ENCODE data around the gene CCR6. TPM values are rescaled to one million over a fixed set of nuclear protein-coding genes. Genes with fewer than 3 reads are reported as not detected.
"Not testable (repeated sequence)": the region's sequence is repeated elsewhere in the genome, so short reads cannot be mapped to it uniquely, and the experiment has no call there.

CCR6 gene
- total RNA-seq, 2 donors from 2014 or later = not detected

DNA sequence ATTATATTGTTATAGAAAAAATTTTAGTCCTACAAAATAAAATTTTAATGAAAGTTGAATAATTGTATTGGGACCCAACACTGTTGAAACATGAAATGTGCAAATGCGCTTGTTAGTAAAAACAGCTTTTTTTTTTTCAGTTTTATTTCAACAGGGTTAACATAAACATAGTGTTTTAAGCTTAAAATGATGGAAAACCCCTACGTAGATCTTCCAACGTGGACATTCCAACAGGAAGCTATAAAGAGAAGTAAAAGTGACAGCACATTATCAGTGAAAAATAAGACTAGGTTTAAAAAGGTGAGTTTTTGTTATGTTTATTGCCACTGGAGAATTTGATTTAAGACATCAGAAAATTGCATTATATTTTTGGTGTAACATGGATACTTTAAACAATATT lies 41.4 kb downstream of the CCR6 start:
- Mint-ChIP-seq H3K27me3 (ENCODE audit: insufficient read depth) (no peaks in the 10 kb centered on the region), H3K27ac (no peak overlapping the region)
- no peak overlapping the region for H3K27ac ChIP-seq (ENCODE audit: low read depth, low read length)

DNA sequence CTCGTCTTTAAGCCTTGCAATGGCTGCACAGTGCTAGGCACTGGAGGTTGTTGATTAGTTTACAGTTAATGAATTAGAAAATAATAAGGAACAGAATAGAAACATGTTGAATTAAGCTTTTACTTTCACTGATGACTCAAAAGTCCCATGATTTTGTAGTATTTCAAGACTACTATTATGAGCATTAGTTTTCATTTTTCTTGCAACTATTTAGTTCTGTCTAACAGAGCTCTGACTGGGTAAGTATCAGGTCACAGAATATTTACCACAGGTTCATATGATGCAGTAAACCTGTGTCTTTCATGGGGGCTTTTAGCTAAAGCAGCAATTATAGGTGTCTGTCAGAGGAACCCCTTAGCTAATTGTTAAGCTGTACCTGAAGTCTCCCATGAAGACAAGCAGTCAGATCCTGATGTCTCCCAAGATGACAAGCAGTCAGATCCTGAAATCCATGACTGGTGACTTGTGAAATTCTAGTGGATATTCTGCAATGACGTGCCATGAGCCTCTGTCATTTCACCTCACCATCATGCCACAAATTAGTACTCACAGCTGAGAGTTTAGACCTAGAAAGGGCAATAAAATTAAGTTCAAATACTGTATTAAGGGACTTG lies 43.1 kb downstream of the CCR6 start:
- TF ChIP-seq, protein P1, sequence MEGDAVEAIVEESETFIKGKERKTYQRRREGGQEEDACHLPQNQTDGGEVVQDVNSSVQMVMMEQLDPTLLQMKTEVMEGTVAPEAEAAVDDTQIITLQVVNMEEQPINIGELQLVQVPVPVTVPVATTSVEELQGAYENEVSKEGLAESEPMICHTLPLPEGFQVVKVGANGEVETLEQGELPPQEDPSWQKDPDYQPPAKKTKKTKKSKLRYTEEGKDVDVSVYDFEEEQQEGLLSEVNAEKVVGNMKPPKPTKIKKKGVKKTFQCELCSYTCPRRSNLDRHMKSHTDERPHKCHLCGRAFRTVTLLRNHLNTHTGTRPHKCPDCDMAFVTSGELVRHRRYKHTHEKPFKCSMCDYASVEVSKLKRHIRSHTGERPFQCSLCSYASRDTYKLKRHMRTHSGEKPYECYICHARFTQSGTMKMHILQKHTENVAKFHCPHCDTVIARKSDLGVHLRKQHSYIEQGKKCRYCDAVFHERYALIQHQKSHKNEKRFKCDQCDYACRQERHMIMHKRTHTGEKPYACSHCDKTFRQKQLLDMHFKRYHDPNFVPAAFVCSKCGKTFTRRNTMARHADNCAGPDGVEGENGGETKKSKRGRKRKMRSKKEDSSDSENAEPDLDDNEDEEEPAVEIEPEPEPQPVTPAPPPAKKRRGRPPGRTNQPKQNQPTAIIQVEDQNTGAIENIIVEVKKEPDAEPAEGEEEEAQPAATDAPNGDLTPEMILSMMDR (conservative IDR thresholded peaks at IDR 0.05) = no peak
- Histone ChIP-seq H3K4me3 (ENCODE audit: low read length) (no peak overlapping the region), H3K27ac (ENCODE audit: low read depth, low read length) (no peak overlapping the region), H3K9me3 (ENCODE audit: control insufficient read depth, low read length) (no peaks in the 10 kb centered on the region), H3K4me1 (ENCODE audit: control insufficient read depth, insufficient read depth, low read length) (no peaks in the 10 kb centered on the region), H3K9ac (ENCODE audit: extremely low read depth, low read length, poor library complexity, severe bottlenecking) (no peak overlapping the region), H3K27me3 (ENCODE audit: control insufficient read depth, insufficient read depth, low read length, poor library complexity, severe bottlenecking) (no peaks in the 10 kb centered on the region), H3K36me3 (ENCODE audit: control insufficient read depth, insufficient read depth, low read length) (no peaks in the 10 kb centered on the region)
- no peak for DNase-seq
- Mint-ChIP-seq H3K27me3 (ENCODE audit: insufficient read depth) (no peaks in the 10 kb centered on the region), H3K27ac (no peak overlapping the region), H3K36me3 (ENCODE audit: low read depth) (no peaks in the 10 kb centered on the region), H3K4me3 (no peak overlapping the region), H3K9me3 (no peaks in the 10 kb centered on the region), H3K4me1 (peaks cover 25% of the 10 kb centered on the region)
- 76% methylated on average over 2 of the region's 2 CpGs; no CpG with 5 or more reads in 1 of the 2 experiments for WGBS, 2 experiments (ENCODE audit: insufficient coverage in 1 of 2, insufficient read length in 1 of 2)

More for the DNA sequence above, 41.4 kb downstream of the CCR6 start:
- no peaks in the 10 kb centered on the region for H3K9me3 ChIP-seq (ENCODE audit: control insufficient read depth, low read length)
- H3K27me3 ChIP-seq (ENCODE audit: control insufficient read depth, insufficient read depth, low read length, poor library complexity, severe bottlenecking) = no peaks in the 10 kb centered on the region
- Mint-ChIP-seq H3K9me3 (no peaks in the 10 kb centered on the region), H3K4me1 (peaks cover 25% of the 10 kb centered on the region), H3K4me3 (no peak overlapping the region), H3K36me3 (ENCODE audit: low read depth) (no peaks in the 10 kb centered on the region)
- H3K4me1 ChIP-seq (ENCODE audit: control insufficient read depth, insufficient read depth, low read length) = no peaks in the 10 kb centered on the region
- H3K36me3 ChIP-seq (ENCODE audit: control insufficient read depth, insufficient read depth, low read length) = no peaks in the 10 kb centered on the region
- no peak for DNase-seq
- 74 to 89% methylated on average over 3 of the region's 3 CpGs for WGBS, 2 experiments (ENCODE audit: insufficient coverage in 1 of 2, insufficient read length in 1 of 2)
- H3K9ac ChIP-seq (ENCODE audit: extremely low read depth, low read length, poor library complexity, severe bottlenecking) = no peak overlapping the region
- H3K4me3 ChIP-seq (ENCODE audit: low read length) = no peak overlapping the region
- TF ChIP-seq, protein P1 (conservative IDR thresholded peaks at IDR 0.05) = no peak

DNA sequence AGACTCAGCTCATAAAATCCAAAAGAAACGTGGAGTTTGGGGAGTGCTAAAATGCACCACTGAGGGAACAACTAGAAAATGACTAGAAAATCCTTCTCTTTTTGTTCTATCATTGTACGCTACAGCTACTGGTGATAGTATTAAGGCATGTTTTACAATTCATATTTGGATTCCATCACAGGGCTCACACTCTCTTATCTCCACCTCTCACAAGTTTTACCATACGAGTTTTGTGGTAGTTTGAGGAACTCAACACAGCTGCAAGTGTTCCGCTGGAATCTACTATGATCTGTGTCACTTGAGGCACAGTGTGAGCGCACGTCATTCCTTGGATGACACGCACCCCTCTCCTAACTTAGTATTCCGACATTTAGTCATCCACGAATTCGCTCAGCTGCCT lies 44.8 kb downstream of the CCR6 start:
- not testable (repeated sequence) for H3K4me1 ChIP-seq (ENCODE audit: control insufficient read depth, insufficient read depth, low read length); H3K9ac ChIP-seq (ENCODE audit: extremely low read depth, low read length, poor library complexity, severe bottlenecking); H3K27ac ChIP-seq (ENCODE audit: low read depth, low read length); H3K4me3 Mint-ChIP-seq; H3K36me3 Mint-ChIP-seq (ENCODE audit: low read depth); H3K36me3 ChIP-seq (ENCODE audit: control insufficient read depth, insufficient read depth, low read length); H3K9me3 Mint-ChIP-seq; H3K27me3 ChIP-seq (ENCODE audit: control insufficient read depth, insufficient read depth, low read length, poor library complexity, severe bottlenecking); H3K9me3 ChIP-seq (ENCODE audit: control insufficient read depth, low read length); DNase-seq; H3K4me3 ChIP-seq (ENCODE audit: low read length); H3K27me3 Mint-ChIP-seq (ENCODE audit: insufficient read depth); H3K27ac Mint-ChIP-seq
- no CpG with 5 or more reads among the region's 10 CpGs for WGBS, 2 experiments (ENCODE audit: insufficient coverage in 1 of 2, insufficient read length in 1 of 2)
- H3K4me1 Mint-ChIP-seq = peaks cover 18% of the 10 kb centered on the region

DNA sequence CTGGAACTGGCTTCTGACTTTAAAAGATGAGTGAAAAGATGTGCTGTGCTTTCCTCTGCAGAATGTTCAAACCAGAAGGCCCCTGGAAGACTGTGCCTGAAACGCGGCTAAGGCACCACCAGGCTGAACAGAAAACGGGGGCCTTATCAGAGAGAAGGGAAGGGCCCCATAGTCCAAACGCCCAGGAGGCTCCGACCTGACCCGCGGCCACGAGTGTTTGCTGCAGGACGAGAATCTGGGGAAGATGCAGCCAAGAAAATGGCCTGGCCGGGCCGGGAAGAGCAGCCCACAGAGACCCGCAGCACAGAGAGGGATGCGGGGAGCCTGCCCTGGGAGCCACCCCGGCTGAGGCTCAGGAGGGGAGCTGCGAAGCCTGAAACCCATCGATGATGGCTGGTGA lies 45.4 kb downstream of the CCR6 start:
- not testable (repeated sequence) for DNase-seq; H3K27ac ChIP-seq (ENCODE audit: low read depth, low read length); H3K9me3 Mint-ChIP-seq; H3K27me3 Mint-ChIP-seq (ENCODE audit: insufficient read depth); H3K36me3 ChIP-seq (ENCODE audit: control insufficient read depth, insufficient read depth, low read length); H3K4me3 Mint-ChIP-seq; H3K27me3 ChIP-seq (ENCODE audit: control insufficient read depth, insufficient read depth, low read length, poor library complexity, severe bottlenecking); H3K36me3 Mint-ChIP-seq (ENCODE audit: low read depth); H3K27ac Mint-ChIP-seq; H3K4me1 ChIP-seq (ENCODE audit: control insufficient read depth, insufficient read depth, low read length); H3K9ac ChIP-seq (ENCODE audit: extremely low read depth, low read length, poor library complexity, severe bottlenecking); H3K4me3 ChIP-seq (ENCODE audit: low read length); H3K9me3 ChIP-seq (ENCODE audit: control insufficient read depth, low read length)
- 87 to 97% methylated on average over 5 to 8 of the region's 16 CpGs for WGBS, 2 experiments (ENCODE audit: insufficient coverage in 1 of 2, insufficient read length in 1 of 2)
- H3K4me1 Mint-ChIP-seq = peaks cover 12% of the 10 kb centered on the region

DNA sequence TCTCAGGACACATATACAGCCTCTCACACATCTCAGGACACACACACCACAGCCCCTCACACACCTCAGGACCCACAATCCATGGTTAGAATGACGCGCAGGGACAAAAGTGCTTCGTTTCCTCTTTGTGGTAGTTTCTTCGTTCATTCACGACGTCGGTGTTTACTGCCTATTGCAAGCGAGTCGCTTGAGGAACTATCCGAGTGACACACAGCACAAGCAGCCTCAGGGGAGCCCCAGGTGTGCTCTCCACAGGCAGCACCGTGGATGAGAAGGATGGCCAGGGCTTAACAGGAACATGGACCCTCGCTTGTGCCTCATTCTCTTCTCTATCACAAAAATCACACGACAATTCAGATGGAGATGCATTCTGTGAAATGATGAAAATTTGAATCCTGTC lies 47.0 kb downstream of the CCR6 start:
- H3K4me3 ChIP-seq (ENCODE audit: low read length); H3K27ac ChIP-seq (ENCODE audit: low read depth, low read length); H3K9ac ChIP-seq (ENCODE audit: extremely low read depth, low read length, poor library complexity, severe bottlenecking); H3K4me1 ChIP-seq (ENCODE audit: control insufficient read depth, insufficient read depth, low read length); H3K9me3 ChIP-seq (ENCODE audit: control insufficient read depth, low read length); H3K36me3 ChIP-seq (ENCODE audit: control insufficient read depth, insufficient read depth, low read length); H3K27me3 Mint-ChIP-seq (ENCODE audit: insufficient read depth); H3K36me3 Mint-ChIP-seq (ENCODE audit: low read depth); DNase-seq; H3K27me3 ChIP-seq (ENCODE audit: control insufficient read depth, insufficient read depth, low read length, poor library complexity, severe bottlenecking); H3K9me3 Mint-ChIP-seq; H3K4me3 Mint-ChIP-seq; H3K4me1 Mint-ChIP-seq: not testable (repeated sequence)
- H3K27ac Mint-ChIP-seq = peak overlapping the region; percentile 2
- 100% methylated on average over 1 of the region's 13 CpGs; no CpG with 5 or more reads in 1 of the 2 experiments for WGBS, 2 experiments (ENCODE audit: insufficient coverage in 1 of 2, insufficient read length in 1 of 2)

DNA sequence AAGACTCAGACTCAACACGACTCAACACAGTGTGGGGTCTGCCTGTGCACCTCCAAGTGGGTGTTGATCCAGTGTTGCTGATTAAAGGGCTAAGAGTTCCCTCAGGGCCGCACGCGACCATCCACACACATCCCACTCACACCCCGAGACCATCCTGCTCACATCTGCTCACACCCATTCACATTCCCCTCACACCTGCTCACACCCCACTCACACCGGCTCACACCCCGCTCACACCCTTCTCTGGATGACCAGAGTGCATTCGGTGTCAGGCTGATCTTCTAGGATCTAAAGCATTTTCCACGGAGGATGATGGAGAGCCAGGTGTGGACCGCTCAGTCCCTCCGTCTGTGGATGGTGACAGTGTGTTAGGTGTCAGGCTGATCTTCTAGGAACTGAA lies 48.4 kb downstream of the CCR6 start:
- H3K9me3 ChIP-seq (ENCODE audit: control insufficient read depth, low read length); H3K27me3 ChIP-seq (ENCODE audit: control insufficient read depth, insufficient read depth, low read length, poor library complexity, severe bottlenecking); H3K4me3 ChIP-seq (ENCODE audit: low read length); H3K4me1 ChIP-seq (ENCODE audit: control insufficient read depth, insufficient read depth, low read length); H3K9ac ChIP-seq (ENCODE audit: extremely low read depth, low read length, poor library complexity, severe bottlenecking); H3K4me1 Mint-ChIP-seq; H3K36me3 ChIP-seq (ENCODE audit: control insufficient read depth, insufficient read depth, low read length); H3K4me3 Mint-ChIP-seq; H3K36me3 Mint-ChIP-seq (ENCODE audit: low read depth); DNase-seq; H3K27ac Mint-ChIP-seq; H3K27me3 Mint-ChIP-seq (ENCODE audit: insufficient read depth); H3K27ac ChIP-seq (ENCODE audit: low read depth, low read length); H3K9me3 Mint-ChIP-seq: not testable (repeated sequence)
- 91 to 100% methylated on average over 4 to 11 of the region's 11 CpGs for WGBS, 2 experiments (ENCODE audit: insufficient coverage in 1 of 2, insufficient read length in 1 of 2)

Measured in endodermal cell (in vitro differentiated cells).